NCI-H69 (cell line): Measurements from ENCODE around the gene REEP1.

Experiments used
- DNase-seq: peaks from one replicate; lab custom pipeline; 2025; lab: John Stamatoyannopoulos, UW

REEP1 gene

GRCh38 chr2:86337244-86337835, at the start of gene REEP1:
Gene REEP1 (minus strand): TSS chr2:86337626. CDS start chr2:86337510, 116 bp downstream.
- peak; percentile 52 for DNase-seq

- no peak for DNase-seq
Observed at GRCh38 chr2:86383844-86384243, 46.4 kb upstream of the REEP1 start.

- no peak for DNase-seq
Observed at GRCh38 chr2:86382698-86383097, 45.3 kb upstream of the REEP1 start.

- DNase-seq: no peak
Observed at GRCh38 chr2:86382108-86382507, 44.7 kb upstream of the REEP1 start.

- DNase-seq: no peak
Observed at GRCh38 chr2:86378469-86378868, 41.0 kb upstream of the REEP1 start.

- no peak for DNase-seq
Observed at GRCh38 chr2:86375623-86376022, 38.2 kb upstream of the REEP1 start.

- DNase-seq: peak; percentile 49
Observed at GRCh38 chr2:86372641-86373502, 35.4 kb upstream of the REEP1 start.

GRCh38 chr2:86372133-86372532, 34.7 kb upstream of the REEP1 start:
- no peak for DNase-seq

GRCh38 chr2:86371527-86371926, 34.1 kb upstream of the REEP1 start:
- DNase-seq: no peak

- peak; percentile 1 for DNase-seq
Observed at GRCh38 chr2:86370579-86370978, 33.2 kb upstream of the REEP1 start.

GRCh38 chr2:86368161-86368824, 30.9 kb upstream of the REEP1 start:
- DNase-seq: peak; percentile 47

- no peak for DNase-seq
Observed at GRCh38 chr2:86367499-86367777, 30.0 kb upstream of the REEP1 start.

GRCh38 chr2:86366651-86367498, 29.4 kb upstream of the REEP1 start:
- no peak for DNase-seq

- no peak for DNase-seq
Observed at GRCh38 chr2:86364894-86365293, 27.5 kb upstream of the REEP1 start.

GRCh38 chr2:86360776-86361175, 23.4 kb upstream of the REEP1 start:
- no peak for DNase-seq

GRCh38 chr2:86358957-86359356, 21.5 kb upstream of the REEP1 start:
- no peak for DNase-seq

GRCh38 chr2:86357392-86357963, 20.1 kb upstream of the REEP1 start:
- no peak for DNase-seq

- DNase-seq: no peak
Observed at GRCh38 chr2:86352727-86353221, 15.3 kb upstream of the REEP1 start.

- no peak for DNase-seq
Observed at GRCh38 chr2:86352137-86352726, 14.8 kb upstream of the REEP1 start.

GRCh38 chr2:86350751-86351150, 13.3 kb upstream of the REEP1 start:
- DNase-seq: no peak

- DNase-seq: no peak
Observed at GRCh38 chr2:86347401-86347800, 10.0 kb upstream of the REEP1 start.
